HG03045 (cell line): ENCODE data around the gene KCNC1.

Experiments
- ATAC-seq: cut with Tn5 transposase; IDR thresholded peaks from one replicate; pipeline ENCODE4 v1.9.1; 2021; ENCODE audit warnings: mild to moderate bottlenecking, moderate library complexity; ENCODE audit not compliant: unreplicated experiment

The KCNC1 gene

DNA sequence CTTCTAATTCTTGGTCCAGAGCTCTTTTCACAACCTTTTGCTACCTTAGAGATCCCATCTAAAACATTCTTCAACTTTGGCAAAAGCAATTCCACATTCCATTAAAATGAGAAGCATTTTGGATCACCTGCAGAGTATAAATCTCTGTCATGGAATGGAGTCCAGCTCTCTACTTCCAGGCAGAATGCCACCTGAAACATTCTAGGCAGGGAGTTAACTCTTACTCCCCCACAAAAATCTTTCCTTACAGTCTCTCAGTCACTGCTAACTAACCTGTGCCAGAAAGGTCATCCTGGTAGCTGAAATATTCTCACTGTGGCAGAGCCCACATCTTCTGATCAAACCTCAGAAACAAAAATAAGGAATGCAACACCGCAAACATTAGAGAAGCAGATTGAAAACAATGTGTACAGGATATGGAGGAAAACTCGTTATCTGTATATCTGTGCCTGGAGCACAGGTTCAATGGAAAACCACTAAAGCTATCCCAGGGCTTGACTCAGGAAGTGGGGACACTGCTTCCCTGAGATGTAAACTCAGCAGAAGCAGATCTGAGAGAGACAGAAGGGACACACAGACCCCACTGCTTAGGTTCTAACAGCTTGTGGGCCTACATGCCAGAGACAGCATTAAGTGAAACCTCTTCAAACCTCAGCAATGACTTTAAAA is 78.9 kb downstream of the KCNC1 start:
- no peak for ATAC-seq

DNA sequence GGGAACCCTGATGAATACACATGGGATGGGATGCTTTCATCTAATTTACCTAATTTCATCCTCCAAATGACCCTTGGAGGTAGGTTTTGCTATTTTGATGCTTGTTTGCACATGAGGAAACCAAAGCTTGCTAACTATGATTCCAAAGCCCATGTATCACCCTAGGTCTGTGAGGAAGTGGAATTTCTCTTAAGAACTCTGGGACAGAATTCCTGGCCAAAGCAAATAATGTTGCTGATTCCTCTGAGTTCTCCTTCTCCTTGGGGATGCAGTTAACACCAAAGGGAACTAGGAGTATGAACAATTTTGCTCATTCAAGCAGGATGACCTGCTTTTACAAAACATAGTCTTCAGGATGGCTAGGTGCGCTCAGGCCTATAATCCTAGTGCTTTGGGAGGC is 80.0 kb downstream of the KCNC1 start:
- ATAC-seq, result no peak

DNA sequence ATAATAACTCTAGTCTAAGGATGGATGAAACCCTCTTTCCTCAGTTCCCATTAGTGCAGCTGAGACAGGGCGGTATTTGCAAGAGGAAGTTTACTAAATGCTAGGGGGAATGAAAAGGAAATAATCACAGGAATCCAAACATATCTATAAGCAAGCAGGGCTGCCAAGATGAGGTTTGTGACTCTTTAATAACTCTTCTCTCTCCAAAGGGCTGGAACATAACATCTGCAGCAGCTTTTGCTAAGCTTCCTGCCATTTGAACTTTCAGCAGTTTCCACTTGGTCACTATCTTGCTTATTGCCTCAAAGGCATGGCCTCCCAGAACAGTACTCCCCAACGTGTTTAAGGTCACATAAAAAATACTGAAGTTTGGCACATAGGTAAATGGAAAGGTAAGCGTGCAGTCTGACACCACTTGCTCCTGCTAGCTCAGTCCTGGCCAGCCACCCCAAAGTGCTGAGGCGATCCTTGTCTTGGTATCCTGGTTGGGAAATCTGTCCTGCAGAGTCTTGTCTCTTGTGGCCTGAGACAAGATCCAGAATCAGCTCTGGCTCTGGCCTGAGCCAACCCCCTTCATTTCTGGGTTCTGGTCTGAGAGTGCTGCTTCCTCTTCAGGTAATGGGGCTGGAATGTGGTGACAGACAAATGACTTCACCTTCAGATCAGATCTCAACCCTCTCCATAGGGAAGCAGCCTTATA is 81.8 kb downstream of the KCNC1 start:
- ATAC-seq, result no peak

DNA sequence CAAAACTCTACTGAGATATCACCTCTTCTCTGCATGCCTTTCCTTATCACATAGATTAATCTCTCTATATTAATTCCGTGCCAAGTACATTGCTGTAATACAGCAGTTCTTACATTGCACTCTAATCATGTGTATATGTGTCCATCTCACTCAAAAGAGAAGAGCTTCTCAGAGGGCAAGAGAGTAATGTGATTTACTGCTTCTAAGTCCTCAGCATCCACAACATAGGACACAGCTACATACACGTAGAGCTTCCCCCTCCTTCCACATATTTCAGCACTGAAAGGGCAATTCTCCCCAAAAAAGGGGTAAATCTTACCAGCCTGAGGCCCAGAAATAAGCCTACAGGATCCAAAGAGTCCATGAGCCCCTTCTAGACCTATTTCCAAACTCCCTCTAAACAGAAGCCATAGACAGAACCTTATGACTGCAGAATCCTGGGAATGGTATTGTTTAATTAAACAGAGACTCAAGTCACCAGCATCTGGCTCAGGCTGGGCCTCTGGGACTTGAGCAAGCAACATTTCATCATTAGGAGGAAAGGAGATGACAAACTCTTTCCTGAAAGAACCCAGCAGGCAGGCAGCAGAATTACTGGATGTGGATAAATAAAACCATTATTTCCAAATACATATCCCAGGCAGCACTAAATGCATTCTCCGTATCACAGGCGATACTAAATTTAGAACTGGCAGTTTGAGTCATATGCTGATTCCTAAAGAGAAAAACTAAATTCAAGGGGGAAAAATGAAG is 87.2 kb downstream of the KCNC1 start:
- no peak for ATAC-seq

DNA sequence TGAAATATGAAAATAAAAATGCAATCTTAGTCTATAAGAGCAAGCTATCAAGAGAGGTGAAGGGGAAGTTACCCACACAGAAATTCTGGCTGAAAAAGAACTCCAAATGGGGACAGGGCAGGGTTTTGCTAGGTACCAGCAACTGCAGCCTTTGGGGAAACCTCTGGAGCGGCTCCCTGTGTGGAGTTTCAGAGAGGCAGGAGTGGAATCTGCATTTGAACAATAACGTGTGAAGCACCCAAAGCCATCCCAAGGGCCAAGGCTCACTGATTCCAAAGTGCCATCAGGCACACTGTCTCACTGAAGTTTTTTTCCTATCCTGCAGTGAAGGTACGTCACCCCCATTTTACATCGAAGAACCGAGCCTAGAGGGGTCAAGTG is 87.8 kb downstream of the KCNC1 start:
- ATAC-seq, result no peak

DNA sequence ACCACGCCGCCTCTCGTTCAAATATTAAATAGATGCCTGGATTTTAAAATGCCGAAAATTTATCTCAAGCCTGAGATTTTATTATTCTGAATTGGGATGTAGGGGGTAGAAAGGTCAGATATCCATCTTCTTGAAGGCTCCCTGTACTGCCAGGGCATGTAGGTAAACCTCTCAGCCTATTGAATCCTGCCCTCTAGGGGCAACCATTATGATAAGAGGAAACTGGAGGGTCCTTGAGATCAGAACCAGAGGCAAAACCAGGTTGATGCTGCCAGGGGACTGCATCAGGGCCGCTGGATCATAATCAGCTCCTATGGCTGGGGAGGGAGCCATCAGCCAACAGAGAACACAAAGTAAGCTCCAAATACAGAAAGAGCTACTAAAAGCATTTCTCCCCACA is 92.4 kb downstream of the KCNC1 start:
- no peak for ATAC-seq

DNA sequence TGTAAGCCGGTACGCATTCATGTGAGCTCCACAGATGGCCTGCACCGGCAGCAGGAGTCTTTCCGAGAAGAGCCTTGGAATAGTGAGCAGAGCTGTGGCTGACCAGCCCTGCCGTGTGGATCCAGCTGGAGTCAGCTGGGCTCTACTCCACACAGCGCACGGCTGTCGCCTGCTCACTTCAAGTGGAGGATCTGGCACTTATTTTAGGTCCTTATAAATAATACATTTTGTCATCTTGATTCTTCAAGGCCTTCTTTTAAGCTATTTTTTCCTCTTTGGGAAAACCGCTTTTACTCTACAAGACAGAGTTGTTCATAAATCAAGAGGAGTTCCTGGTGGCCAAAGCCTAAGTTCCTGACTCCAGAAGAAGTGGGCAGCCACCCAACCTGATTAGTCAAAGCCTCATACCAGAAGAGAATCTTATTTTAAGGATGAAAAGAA is 93.8 kb downstream of the KCNC1 start:
- no peak for ATAC-seq

DNA sequence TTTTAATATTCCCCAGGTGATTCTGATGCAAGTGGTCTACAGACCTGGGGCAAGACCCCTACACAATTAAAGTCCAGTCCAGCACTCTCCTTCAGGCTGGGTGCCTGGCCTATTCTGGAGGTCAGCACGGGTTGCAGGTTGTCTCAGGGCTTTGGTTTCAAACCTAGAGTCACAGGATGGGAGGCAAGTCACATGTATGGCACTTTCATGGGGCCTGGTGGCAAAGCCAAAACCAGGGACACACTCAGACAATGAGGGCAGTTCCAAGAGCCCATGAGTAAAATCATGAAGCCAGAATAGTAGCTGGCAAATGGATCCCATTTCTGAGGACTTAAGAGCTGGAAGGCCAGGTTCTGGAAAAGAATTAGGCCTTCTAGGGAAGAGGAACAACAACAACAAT is 96.6 kb downstream of the KCNC1 start:
- no peak for ATAC-seq

DNA sequence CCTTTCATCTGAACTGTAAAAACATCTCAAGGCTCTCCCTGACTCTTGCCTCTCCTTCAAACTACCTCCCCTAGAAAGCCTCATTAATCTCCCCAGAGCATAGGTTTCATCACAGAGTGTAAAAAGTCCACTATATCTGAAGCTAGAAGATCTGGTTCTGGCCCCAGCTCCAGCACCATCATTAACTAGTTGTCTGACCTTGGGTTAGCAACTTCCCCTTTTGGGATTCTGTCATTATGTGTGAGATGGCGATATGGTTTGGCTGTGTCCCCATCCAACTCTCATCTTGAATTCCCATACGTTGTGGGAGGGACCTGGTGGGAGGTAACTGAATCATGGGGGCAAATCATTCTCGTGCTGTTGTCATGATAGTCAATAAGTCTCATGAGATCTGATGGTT is 97.3 kb downstream of the KCNC1 start:
- no peak for ATAC-seq
